IPS-20b (cell line): ENCODE data around the gene RIPK1.

Source experiments
- H3K27ac ChIP-seq: one replicate; pipeline ENCODE4 v1.5.1; 2013; ENCODE audit warnings: low read length
- H3K27me3 ChIP-seq: 2 replicates; pipeline ENCODE4 v1.6.1; 2013; ENCODE audit warnings: mild to moderate bottlenecking, low read length, inconsistent platforms; ENCODE audit not compliant: insufficient read depth
- H3K36me3 ChIP-seq: 2 replicates; pipeline ENCODE4 v1.6.1; 2013; ENCODE audit warnings: low read depth, mild to moderate bottlenecking, inconsistent platforms, low read length, moderate library complexity; ENCODE audit not compliant: insufficient read depth
- H3K4me1 ChIP-seq: 2 replicates; pipeline ENCODE4 v1.6.1; 2013; ENCODE audit warnings: mild to moderate bottlenecking, control low read depth, inconsistent platforms, low read length, moderate library complexity; ENCODE audit not compliant: insufficient read depth
- H3K4me3 ChIP-seq: 2 replicates; pipeline ENCODE4 v1.5.1; 2013; ENCODE audit warnings: mild to moderate bottlenecking, low read length, inconsistent platforms
- H3K9ac ChIP-seq: 2 replicates; pipeline ENCODE4 v1.6.1; 2013; ENCODE audit warnings: low read depth, mild to moderate bottlenecking, inconsistent platforms, low read length, moderate library complexity
- H3K9me3 ChIP-seq: 2 replicates; pipeline ENCODE4 v1.6.1; 2013; ENCODE audit warnings: mild to moderate bottlenecking, low read depth, low read length, inconsistent platforms; ENCODE audit not compliant: insufficient read depth

RIPK1 gene

DNA sequence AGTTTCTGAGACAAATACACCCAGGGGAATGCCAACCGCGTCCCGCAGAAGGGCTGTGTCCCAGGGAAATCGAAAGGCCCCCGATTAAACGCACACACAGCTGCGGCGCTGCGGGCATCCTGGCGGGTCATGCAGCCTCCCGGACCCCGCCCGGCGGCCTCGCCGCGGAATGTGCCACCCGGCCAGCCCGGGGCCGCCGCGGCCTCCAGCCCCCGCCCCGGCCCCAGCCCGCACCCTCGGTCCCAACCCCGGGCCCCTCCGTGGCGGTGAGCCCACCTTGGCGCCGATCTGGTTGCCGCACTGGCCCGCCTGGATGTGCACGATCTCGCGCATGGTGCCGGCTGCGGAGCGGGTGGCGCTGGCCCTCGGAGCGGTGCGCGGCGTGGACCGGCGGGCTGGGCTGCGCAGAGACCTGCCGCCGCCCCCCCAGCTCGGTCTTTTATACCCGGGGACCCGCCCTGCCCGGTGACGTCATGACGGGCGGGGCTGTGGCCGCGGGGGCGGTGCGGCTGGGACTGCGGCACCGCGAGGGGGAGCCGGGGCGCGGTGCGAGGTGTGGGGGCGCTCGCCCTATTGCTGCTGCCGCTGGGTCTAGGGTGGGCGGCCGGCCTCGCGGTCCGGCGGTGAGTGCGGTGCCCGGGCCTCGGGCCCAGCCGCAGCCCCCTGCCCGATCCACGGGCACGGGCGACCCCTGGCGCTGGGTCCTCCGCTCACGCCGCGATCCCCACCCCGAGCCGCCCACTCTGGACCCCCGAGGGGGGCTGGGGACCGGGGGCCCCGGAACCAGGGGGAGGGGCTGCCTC, 89.0 kb downstream of the RIPK1 start, which contains the start of gene TUBB2A:
TSS of gene TUBB2A (minus strand) at position 414 of the 803 bp plus-strand sequence. CDS start at position 333, 81 bp downstream.
- Histone ChIP-seq H3K27me3 (peaks cover 10% of the 10 kb centered on the region; the same call in 1 of the 2 replicates), H3K4me1 (peaks cover 30% of the 10 kb centered on the region), H3K9ac (peak within 1 kb of the TSS; percentile 78; the same call in 1 of the 2 replicates), H3K9me3 (no peaks in the 10 kb centered on the region), H3K36me3 (peaks cover 28% of the 10 kb centered on the region), H3K4me3 (peak within 1 kb of the TSS; percentile 95), H3K27ac (no peak within 1 kb of the TSS)

DNA sequence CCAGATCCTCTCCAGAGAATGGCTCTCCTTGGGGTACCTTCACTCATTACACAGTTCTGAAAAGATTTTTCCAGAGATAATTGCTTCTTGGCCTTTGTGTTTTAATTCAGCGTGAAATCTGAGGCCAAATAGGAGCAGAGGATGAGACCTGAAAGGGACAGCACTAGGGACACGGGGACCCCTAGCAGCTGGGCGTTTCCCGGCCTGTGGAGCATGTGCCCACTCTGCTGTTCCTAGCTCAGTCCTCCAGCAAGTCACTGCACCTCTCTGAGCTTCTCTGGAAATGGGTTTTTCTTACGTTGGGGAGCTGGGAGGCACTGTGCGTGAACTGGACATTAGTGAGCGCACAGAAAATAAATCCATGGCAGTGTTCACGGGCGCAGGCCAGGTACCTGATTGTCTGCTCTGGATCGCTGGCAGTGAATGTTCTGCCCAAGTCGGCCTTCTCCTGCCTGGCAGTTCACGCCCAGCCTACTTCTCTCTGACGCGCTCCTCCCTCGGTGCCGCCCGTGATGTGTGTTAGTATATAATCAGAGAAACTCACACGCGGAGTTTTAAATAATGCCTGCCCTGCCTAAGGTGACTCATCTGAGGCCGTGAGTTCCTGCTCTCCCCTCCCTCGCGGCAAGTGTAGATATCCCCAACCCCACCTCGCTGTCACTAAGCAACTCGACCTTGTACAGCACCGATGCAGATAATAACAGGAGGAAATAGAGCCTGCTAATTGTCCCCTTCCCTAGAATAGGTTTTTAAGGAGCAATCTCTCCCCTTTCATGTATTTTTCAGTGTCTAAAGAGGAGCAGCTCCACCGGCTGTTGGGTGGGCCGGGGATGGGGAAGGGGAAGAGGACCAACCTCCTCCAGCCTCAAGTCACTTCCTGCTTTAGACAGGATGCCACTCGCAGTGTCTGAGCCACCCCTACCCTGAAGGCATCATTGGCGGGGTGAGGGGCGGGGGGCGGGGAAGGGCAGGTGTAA, 91.8 kb downstream of the RIPK1 start:
- no peak overlapping the region for H3K27ac ChIP-seq

DNA sequence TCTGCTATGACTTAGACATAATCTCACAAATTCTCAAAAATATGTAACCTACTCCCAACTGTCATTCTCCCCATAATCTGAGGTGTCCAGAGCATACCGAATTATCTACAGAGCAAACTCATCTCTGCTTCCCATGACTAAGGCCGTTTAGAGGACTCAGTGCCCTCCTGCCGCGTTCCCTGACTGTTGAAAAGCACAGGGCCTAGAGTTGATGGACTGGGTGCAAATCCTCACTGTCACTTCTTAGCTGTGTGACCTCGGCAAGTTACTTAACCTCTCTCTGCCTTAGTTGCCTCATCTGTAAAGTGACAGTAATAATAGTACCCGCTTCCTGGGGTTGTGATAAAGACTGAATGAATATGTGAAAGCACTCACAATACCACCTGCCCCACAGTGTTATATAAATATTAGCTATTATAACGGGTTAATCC, 93.8 kb downstream of the RIPK1 start:
- Histone ChIP-seq H3K4me1 (peaks cover 58% of the 10 kb centered on the region), H3K9me3 (no peaks in the 10 kb centered on the region), H3K9ac (peak overlapping the region; percentile 80), H3K4me3 (peak overlapping the region; percentile 80), H3K27ac (no peak overlapping the region), H3K27me3 (peaks cover 10% of the 10 kb centered on the region; the same call in 1 of the 2 replicates), H3K36me3 (no peaks in the 10 kb centered on the region)

More for the DNA sequence above, 91.8 kb downstream of the RIPK1 start:
- H3K4me3 ChIP-seq, result 0 out of 2 replicates have a peak overlapping the region, but pooled peaks have one; percentile 16
- no peaks in the 10 kb centered on the region for H3K9me3 ChIP-seq
- peak overlapping the region; percentile 2; the same call in 1 of the 2 replicates for H3K9ac ChIP-seq
- peaks cover 10% of the 10 kb centered on the region; the same call in 1 of the 2 replicates for H3K27me3 ChIP-seq
- H3K36me3 ChIP-seq, result peaks cover 8% of the 10 kb centered on the region
- H3K4me1 ChIP-seq, result peaks cover 42% of the 10 kb centered on the region

DNA sequence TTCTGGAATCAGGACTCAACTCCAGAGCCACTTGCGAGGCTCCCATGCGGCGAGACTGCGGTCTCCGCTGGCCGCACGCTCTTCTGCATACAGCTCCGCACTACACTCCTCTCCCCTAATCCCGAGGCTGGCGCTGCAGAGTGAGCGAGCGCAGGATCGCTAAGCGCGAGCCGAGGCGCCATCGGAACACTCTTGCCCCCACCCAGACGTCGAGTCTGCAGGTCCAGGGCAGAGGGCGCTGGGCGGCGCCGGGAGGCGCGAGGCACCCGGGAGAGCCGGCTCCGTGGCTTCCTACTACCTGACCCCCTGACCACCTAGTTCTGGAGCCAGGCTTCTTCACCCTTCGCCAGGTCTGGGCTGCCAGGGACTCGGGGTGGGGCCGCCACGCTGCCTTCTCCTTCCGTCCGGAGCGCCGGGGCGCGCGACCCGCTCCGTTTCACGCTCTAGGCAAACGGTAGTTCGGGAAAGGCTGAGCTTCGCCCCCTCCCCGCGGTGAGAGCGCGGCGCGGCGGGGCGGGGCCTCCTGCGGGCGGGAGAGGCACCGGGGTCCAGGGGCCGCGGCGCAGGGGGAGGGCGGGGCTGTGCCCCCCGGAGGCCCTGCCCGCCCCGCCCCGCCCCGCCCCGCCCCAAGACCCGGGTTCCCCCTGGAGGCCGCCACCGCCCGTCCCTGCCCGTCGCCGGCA, 94.4 kb downstream of the RIPK1 start:
- Histone ChIP-seq H3K4me3 (peak overlapping the region; percentile 80), H3K9me3 (no peaks in the 10 kb centered on the region), H3K9ac (peak overlapping the region; percentile 80; the same call in 1 of the 2 replicates), H3K27me3 (peaks cover 10% of the 10 kb centered on the region; the same call in 1 of the 2 replicates), H3K36me3 (no peaks in the 10 kb centered on the region), H3K27ac (no peak overlapping the region), H3K4me1 (peaks cover 61% of the 10 kb centered on the region)

DNA sequence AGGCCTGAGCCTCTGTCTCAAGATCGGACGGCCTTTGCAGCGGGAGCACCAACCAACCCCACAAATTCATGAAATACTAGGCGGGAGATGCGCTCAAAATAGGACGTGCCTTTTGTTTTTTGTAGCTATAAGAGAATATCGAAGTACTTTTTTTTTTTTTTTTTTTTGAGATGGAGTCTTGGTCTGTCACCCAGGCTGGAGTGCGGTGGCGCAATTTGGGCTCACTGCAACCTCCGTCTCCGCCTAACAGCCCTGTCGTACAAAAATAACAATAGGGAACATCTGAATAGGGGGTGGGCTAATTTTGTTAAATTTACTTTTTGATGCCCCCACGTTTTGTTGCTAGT, 94.9 kb downstream of the RIPK1 start:
- Histone ChIP-seq H3K36me3 (no peaks in the 10 kb centered on the region), H3K4me3 (peak overlapping the region; percentile 64), H3K9me3 (no peaks in the 10 kb centered on the region), H3K27ac (no peak overlapping the region), H3K27me3 (peaks cover 10% of the 10 kb centered on the region; the same call in 1 of the 2 replicates), H3K9ac (peak overlapping the region; percentile 47; the same call in 1 of the 2 replicates), H3K4me1 (peaks cover 60% of the 10 kb centered on the region)

DNA sequence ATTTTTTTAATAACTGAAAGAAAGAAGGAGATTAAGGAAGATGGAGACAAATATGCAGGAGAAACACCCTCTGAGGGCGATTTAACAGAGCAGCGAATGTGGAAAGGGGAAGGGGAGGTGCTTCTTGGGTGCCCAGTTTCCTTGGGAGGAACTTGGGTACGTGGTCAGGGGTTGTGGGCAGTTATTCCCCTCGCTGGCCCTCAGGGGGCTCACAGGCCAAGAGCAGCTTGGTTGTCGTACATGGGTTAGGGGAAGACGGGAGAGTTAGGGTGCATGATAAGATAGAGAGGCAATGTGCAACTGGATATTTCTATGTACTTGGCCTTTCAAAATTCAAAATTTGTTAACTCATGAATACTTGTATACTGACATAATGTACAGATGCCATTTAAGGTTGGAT, 96.1 kb downstream of the RIPK1 start:
- Histone ChIP-seq H3K9me3 (no peaks in the 10 kb centered on the region), H3K9ac (no peak overlapping the region), H3K27me3 (peaks cover 10% of the 10 kb centered on the region; the same call in 1 of the 2 replicates), H3K4me3 (no peak overlapping the region), H3K4me1 (peaks cover 53% of the 10 kb centered on the region), H3K36me3 (no peaks in the 10 kb centered on the region), H3K27ac (peak overlapping the region; percentile 77)
